Stimulated activated CD4-positive, alpha-beta T cell treated with anti-CD3 and anti-CD28 coated beads, TNF-alpha, amount 100 ng/mL, for 48 hours (primary cell): ENCODE results near the gene FRMD4B.

Source experiments
- DNase-seq, 3 donors: peaks; one replicate each; pipeline ENCODE4 v3.0.0-alpha.2; 2020; ENCODE audit warnings: low read depth in 3 of 3

FRMD4B gene

DNA sequence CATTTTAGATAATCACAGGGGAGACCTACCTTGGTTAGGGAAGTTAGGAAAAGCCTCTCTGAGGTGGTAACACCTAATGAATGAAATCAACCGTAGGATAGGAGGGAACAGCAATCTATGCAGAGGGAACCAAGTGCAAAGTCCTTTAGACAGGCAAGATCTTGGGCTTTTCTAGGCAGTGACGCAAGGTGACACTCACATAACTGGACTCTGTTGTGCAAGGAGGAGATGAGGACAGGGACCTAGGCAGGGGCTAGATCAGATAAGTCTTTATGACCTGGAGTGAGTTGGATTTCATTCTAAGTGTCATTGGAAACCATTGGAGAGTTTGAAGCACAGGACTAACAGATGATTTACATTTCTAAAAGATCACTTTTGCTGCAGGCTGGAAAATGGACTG lies 258.9 kb downstream of the FRMD4B start:
- DNase-seq, result no peak

DNA sequence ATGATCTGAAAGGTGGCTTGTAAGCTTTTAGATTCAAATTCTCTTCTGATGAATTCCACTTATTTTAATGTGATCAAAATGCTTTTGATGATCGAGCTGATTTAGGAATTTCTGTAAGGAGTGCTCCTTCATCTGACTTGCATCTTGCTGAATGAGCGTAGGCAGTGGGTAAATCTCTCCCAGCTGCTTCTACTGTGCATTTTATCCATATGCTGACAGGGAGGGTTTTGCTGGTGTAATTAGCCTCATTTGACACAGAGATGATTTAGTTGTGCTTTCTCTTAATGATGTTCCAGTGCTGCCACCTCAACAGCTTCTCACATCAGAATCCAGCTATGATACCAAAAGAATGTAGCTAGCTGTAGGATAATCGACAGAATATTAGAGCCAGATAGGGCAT lies 259.7 kb downstream of the FRMD4B start:
- DNase-seq, result no peak

DNA sequence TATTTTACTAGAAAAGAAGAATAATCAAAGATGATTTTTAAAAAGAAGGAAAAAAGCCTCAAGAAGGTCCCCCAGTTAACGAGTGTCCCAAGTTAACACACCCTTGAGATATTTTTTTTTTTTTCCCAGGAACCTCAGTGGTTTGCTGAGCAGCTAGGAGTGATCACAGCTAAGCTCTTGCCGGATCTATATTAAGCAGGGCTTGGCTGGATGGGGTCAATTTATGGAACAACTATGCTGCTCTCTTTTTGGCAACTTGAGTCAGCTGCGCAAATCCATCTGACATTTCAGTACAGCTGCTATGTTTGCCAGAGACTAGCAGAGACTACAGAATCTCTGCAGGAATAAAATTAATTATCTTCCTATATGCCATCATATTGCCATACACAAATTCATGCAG lies 263.5 kb downstream of the FRMD4B start, which contains the start of gene LMOD3:
Gene LMOD3, minus strand, starts transcription at position 193 of the 400 bp plus-strand sequence. CDS start 209 bp downstream, outside the sequence.
- no peak for DNase-seq

DNA sequence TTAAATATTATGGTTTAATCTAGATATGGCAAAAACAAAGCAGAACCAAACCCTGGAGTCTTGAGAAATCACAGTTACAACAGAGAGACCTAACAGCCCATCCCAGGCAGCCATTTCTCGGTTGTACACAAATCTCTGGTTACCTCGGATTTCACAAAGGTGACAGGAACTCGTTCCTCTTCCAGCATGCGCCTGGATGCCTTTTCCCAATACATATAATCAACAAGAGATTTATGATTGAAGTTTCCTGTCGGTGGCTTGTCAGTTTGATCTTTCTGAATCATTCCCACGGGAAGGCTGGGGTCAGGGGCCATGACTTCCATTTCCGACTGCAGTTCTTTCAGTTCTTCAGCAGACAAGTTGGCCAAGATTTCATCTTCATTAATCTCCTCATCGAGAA lies 263.9 kb downstream of the FRMD4B start:
- DNase-seq, result no peak

DNA sequence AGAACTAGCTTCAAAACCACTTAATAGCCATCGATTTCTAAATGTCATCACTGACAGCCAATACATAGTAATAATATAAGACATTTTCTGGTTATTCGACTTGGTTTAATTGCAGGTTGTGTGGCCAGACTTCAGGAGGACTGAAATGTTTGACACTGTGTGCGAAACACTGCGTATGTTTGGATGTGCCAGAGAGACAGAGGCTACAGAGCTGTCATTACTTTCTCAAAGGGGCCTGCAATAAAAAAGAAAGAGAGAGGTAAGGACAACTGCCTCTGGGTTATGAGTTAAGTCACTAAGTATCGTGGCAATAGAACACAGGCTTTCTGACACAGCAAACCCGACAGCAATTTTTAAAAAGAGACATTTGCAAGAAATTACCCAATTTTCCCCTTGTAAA lies 264.4 kb downstream of the FRMD4B start:
- DNase-seq, result no peak

DNA sequence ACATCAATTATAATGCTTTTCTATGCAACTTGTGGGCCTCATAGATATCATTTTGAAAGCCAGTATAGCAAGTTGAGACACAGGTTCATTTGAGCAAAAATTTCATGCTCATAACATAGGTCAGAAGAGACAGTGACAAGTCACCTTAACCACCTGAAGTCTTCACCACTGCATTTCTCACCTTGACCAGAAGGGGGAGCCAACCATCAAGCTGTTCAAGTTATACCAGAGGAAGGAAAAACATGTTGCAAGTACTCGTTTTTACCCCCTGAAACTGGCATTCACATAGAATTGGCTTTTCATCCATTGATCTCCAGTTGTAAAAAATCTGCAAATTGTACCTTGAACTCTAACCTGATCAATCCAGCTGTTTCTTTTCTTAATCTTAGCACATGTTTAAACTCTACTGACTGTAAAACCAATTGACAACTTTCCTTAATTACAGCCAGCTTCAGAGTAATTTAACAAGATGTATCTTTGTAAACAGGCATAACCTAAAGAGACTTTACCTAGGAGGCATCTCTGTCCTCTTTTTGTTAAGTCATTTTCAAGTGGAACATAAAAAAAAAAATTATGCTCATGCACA lies 264.9 kb downstream of the FRMD4B start:
- DNase-seq, result peak; percentile 71 to 73 (median 72)
